PFSK-1 (cell line): Measurements from ENCODE around the gene PDE8B.

Source experiments
- FOXP2 ChIP-seq: optimal IDR thresholded peaks from 2 replicates; pipeline ENCODE3; 2011; ENCODE audit warnings: borderline replicate concordance, control low read depth, inconsistent platforms; ENCODE audit not compliant: insufficient read depth; ENCODE audit errors: extremely low read length, extremely low read depth
- POLR2AphosphoS5 ChIP-seq: IDR thresholded peaks from 2 replicates; pipeline ENCODE4 v1.6.1; 2012; ENCODE audit warnings: low read depth, mild to moderate bottlenecking, control low read depth, low read length, moderate library complexity
- SIN3A ChIP-seq: IDR thresholded peaks from 2 replicates; pipeline ENCODE4 v1.6.1; 2012; ENCODE audit warnings: mild to moderate bottlenecking, low read length, moderate library complexity, borderline replicate concordance; ENCODE audit not compliant: insufficient read depth
- TAF1 ChIP-seq: IDR thresholded peaks from 2 replicates; pipeline ENCODE4 v1.6.1; 2012; ENCODE audit warnings: low read length, control low read depth, borderline replicate concordance; ENCODE audit not compliant: insufficient read depth
- TF ChIP-seq, protein P1 (sequence below), 2 experiments: IDR thresholded peaks; 2 replicates each; pipeline versions ENCODE4 v1.6.1 to v1.8.0; 2011 to 2012; ENCODE audit warnings: low read depth in 2 of 2, low read length in 2 of 2, control low read depth in 1 of 2, inconsistent platforms in 1 of 2, mild to moderate bottlenecking in 1 of 2, moderate library complexity in 1 of 2; ENCODE audit not compliant: insufficient read depth in 1 of 2

The PDE8B gene

GRCh38 chr5:77394064-77394715 is 183.7 kb downstream of the PDE8B start:
- TF ChIP-seq SIN3A (no peak), TAF1 (no peak), FOXP2 (no peak), POLR2AphosphoS5 (no peak)
- TF ChIP-seq, protein P1, sequence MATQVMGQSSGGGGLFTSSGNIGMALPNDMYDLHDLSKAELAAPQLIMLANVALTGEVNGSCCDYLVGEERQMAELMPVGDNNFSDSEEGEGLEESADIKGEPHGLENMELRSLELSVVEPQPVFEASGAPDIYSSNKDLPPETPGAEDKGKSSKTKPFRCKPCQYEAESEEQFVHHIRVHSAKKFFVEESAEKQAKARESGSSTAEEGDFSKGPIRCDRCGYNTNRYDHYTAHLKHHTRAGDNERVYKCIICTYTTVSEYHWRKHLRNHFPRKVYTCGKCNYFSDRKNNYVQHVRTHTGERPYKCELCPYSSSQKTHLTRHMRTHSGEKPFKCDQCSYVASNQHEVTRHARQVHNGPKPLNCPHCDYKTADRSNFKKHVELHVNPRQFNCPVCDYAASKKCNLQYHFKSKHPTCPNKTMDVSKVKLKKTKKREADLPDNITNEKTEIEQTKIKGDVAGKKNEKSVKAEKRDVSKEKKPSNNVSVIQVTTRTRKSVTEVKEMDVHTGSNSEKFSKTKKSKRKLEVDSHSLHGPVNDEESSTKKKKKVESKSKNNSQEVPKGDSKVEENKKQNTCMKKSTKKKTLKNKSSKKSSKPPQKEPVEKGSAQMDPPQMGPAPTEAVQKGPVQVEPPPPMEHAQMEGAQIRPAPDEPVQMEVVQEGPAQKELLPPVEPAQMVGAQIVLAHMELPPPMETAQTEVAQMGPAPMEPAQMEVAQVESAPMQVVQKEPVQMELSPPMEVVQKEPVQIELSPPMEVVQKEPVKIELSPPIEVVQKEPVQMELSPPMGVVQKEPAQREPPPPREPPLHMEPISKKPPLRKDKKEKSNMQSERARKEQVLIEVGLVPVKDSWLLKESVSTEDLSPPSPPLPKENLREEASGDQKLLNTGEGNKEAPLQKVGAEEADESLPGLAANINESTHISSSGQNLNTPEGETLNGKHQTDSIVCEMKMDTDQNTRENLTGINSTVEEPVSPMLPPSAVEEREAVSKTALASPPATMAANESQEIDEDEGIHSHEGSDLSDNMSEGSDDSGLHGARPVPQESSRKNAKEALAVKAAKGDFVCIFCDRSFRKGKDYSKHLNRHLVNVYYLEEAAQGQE (IDR thresholded peaks at IDR 0.05; ENCODE audit: insufficient read depth in 1 of 2, low read depth in 2 of 2, low read length in 2 of 2) = no peak

GRCh38 chr5:77396017-77396416 is 185.5 kb downstream of the PDE8B start:
- TF ChIP-seq SIN3A (no peak), FOXP2 (no peak), TAF1 (no peak), POLR2AphosphoS5 (no peak)
- TF ChIP-seq, protein P1 (IDR thresholded peaks at IDR 0.05; ENCODE audit: insufficient read depth in 1 of 2, low read depth in 2 of 2, low read length in 2 of 2) = no peak

DNA sequence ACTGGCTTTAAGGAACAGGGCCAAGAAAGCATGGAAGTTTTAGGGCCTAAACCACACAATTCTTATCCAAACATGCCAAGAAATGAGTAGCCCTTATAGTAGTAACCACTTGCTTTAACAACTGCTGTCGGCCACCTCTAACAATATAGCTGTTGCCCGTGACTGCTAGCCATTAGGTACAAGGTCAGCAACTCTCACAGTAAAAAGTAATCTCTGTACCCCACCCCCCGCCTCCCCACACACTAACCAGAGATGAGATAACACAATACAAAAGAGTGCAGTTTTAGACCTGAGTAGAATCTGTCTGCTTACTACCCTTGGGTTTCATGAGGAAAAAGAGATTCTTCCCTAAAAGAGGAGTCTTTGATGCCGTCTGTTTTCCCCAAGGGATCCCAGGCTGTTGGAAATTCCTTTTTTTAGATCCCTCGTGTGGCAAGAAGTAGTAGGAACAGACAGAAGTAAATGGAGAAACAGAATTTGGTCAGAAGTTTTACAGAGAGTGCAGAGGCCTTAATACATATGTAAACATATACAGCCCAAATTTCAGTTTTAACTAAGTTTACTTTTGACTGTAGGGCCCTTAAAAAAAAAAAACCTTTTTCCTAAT is 187.3 kb downstream of the PDE8B start:
- no peak for TF ChIP-seq POLR2AphosphoS5
- TF ChIP-seq, protein P1 (IDR thresholded peaks at IDR 0.05; ENCODE audit: insufficient read depth in 1 of 2, low read depth in 2 of 2, low read length in 2 of 2) = no peak
- TF ChIP-seq SIN3A = no peak
- TF ChIP-seq FOXP2 = no peak
- no peak for TF ChIP-seq TAF1

- no peak for TF ChIP-seq SIN3A
Measured at GRCh38 chr5:77398458-77398857, 188.0 kb downstream of the PDE8B start.

GRCh38 chr5:77398896-77399295 is 188.4 kb downstream of the PDE8B start:
- TF ChIP-seq, protein P1 (IDR thresholded peaks at IDR 0.05; ENCODE audit: insufficient read depth in 1 of 2, low read depth in 2 of 2, low read length in 2 of 2) = no peak
- TF ChIP-seq TAF1 (no peak), POLR2AphosphoS5 (no peak), FOXP2 (no peak), SIN3A (no peak)
